Right ventricle myocardium inferior (tissue), 1 donor: ENCODE data around the gene SLC37A1. TPM values are rescaled to one million over a fixed set of nuclear protein-coding genes. Genes with fewer than 3 reads are reported as not detected.

ENCODE experiments used
- ATAC-seq: fragments of 200-7000 bp; cut with Tn5 transposase; one replicate; pipeline ENCODE4 v1.9.1; 2020; ENCODE audit warnings: mild to moderate bottlenecking, moderate library complexity
- DNase-seq: peaks from one replicate; pipeline ENCODE4 v3.0.0; 2021; ENCODE audit errors: missing footprints
- intact Hi-C: fragments of 100-400 bp; cut with DNase I; formaldehyde crosslinking; loops from one replicate; pipeline ENCODE4 v1.11.0; 2022
- total RNA-seq: library from RNA; stranded (reverse); fragmentation: NEBNext Ultra II Directional; extraction: Animal tissue kit (Norgen Biotek cat#: 25700); gene quantifications from one replicate; pipeline ENCODE4 v1.2.1, GENCODE V29; 2021
- donor health status: DM: no; HTN: yes; CAD: no; lungs with severe emphysema.

Gene SLC37A1
- total RNA-seq, 1 donor from 2014 or later, result 3.0 TPM

GRCh38 chr21:42552407-42553336 is 39.0 kb downstream of the SLC37A1 start:
- DNase-seq (no peak), ATAC-seq (no peak)
- intact Hi-C loops, result no loop called here

GRCh38 chr21:42553435-42553834 is 39.8 kb downstream of the SLC37A1 start:
- intact Hi-C loops, result no loop called here
- no peak for ATAC-seq

GRCh38 chr21:42554251-42554961 is 40.8 kb downstream of the SLC37A1 start:
- DNase-seq (no peak), ATAC-seq (peak; percentile 52)
- intact Hi-C loops, result no loop called here

More at GRCh38 chr21:42553435-42553834, 39.8 kb downstream of the SLC37A1 start:
- no peak for DNase-seq

- ATAC-seq, result no peak
- DNase-seq, result no peak
- intact Hi-C loops, result no loop called here
Observed at GRCh38 chr21:42555756-42556438, 42.2 kb downstream of the SLC37A1 start.

GRCh38 chr21:42556476-42556875 is 42.8 kb downstream of the SLC37A1 start:
- DNase-seq (no peak), ATAC-seq (no peak)
- intact Hi-C loops, result no loop called here

GRCh38 chr21:42556960-42557359 is 43.3 kb downstream of the SLC37A1 start:
- no peak for ATAC-seq
- intact Hi-C loops, result no loop called here
- no peak for DNase-seq

- intact Hi-C loops, result no loop called here
- DNase-seq, result no peak
- ATAC-seq, result no peak
Observed at GRCh38 chr21:42557420-42557819, 43.8 kb downstream of the SLC37A1 start.

GRCh38 chr21:42558368-42558767 is 44.7 kb downstream of the SLC37A1 start:
- DNase-seq (no peak), ATAC-seq (no peak)
- intact Hi-C loops, result no loop called here

GRCh38 chr21:42558846-42559245 is 45.2 kb downstream of the SLC37A1 start:
- ATAC-seq, result no peak

GRCh38 chr21:42559326-42559725 is 45.7 kb downstream of the SLC37A1 start:
- intact Hi-C loops, result no loop called here
- no peak for DNase-seq
- no peak for ATAC-seq

More at GRCh38 chr21:42558846-42559245, 45.2 kb downstream of the SLC37A1 start:
- intact Hi-C loops, result no loop called here
- DNase-seq, result no peak

GRCh38 chr21:42560517-42561179 is 47.0 kb downstream of the SLC37A1 start:
- no peak for DNase-seq
- intact Hi-C loops, result no loop called here
- no peak for ATAC-seq

- DNase-seq, result no peak
- ATAC-seq, result no peak
- intact Hi-C loops, result loop anchor here (2.0 kb wide), 1 partner anchor 19 kb away; no protein-coding TSS in a partner anchor
Observed at GRCh38 chr21:42561762-42562650, 48.4 kb downstream of the SLC37A1 start.

GRCh38 chr21:42562816-42563215 is 49.2 kb downstream of the SLC37A1 start:
- DNase-seq (no peak), ATAC-seq (no peak)
- intact Hi-C loops, result loop anchor here (2.0 kb wide), 1 partner anchor 20 kb away; no protein-coding TSS in a partner anchor

- ATAC-seq (no peak), DNase-seq (no peak)
- intact Hi-C loops, result loop anchor here (2.0 kb wide), 1 partner anchor 20 kb away; no protein-coding TSS in a partner anchor
Observed at GRCh38 chr21:42563261-42563660, 49.6 kb downstream of the SLC37A1 start.

- intact Hi-C loops, result loop anchor here (2.0 kb wide), 1 partner anchor 21 kb away; no protein-coding TSS in a partner anchor
Observed at GRCh38 chr21:42563686-42564085, 50.0 kb downstream of the SLC37A1 start.

GRCh38 chr21:42564561-42564971 is 50.9 kb downstream of the SLC37A1 start:
- no peak for DNase-seq
- no peak for ATAC-seq
- intact Hi-C loops, result no loop called here

More at GRCh38 chr21:42563686-42564085, 50.0 kb downstream of the SLC37A1 start:
- DNase-seq (no peak), ATAC-seq (no peak)

GRCh38 chr21:42565206-42565810 is 51.7 kb downstream of the SLC37A1 start:
- DNase-seq (no peak), ATAC-seq (no peak)
- intact Hi-C loops, result no loop called here
